Measurements from ENCODE around the gene CD3G. TPM values are rescaled to one million over a fixed set of nuclear protein-coding genes. Genes with fewer than 3 reads are reported as not detected.
"Not testable (repeated sequence)": the region's sequence is repeated elsewhere in the genome, so short reads cannot be mapped to it uniquely, and the experiment has no call there.

CD3G gene
- not detected in 2 replicates for total RNA-seq (2014; rRNA removed; shearing (Covaris generic))

- no peaks in the 10 kb centered on the region for H3K4me1 ChIP-seq (replicated peaks)
- no peaks in the 10 kb centered on the region for H3K36me3 ChIP-seq
- no peak within 1 kb of the TSS for H3K4me3 ChIP-seq
- H3K9me3 ChIP-seq (replicated peaks), result no peaks in the 10 kb centered on the region
- no peak for DNase-seq (ENCODE audit: low read depth in 1 of 2, low spot score in 2 of 2)
- no peak within 1 kb of the TSS for H3K27ac ChIP-seq
- H3K27me3 ChIP-seq (replicated peaks), result no peaks in the 10 kb centered on the region
Measured at GRCh38 chr11:118343981-118344515, at the start of gene CD3G. TSS of gene CD3G (plus strand) at chr11:118344344. CDS start at chr11:118344424, 80 bp downstream.

- no peaks in the 10 kb centered on the region for H3K36me3 ChIP-seq
- no peak for DNase-seq (ENCODE audit: low read depth in 1 of 2, low spot score in 2 of 2)
- H3K4me1 ChIP-seq (replicated peaks), result no peaks in the 10 kb centered on the region
- no peak overlapping the region for H3K4me3 ChIP-seq
- no peaks in the 10 kb centered on the region for H3K9me3 ChIP-seq (replicated peaks)
- no peaks in the 10 kb centered on the region for H3K27me3 ChIP-seq (replicated peaks)
- H3K27ac ChIP-seq, result no peak overlapping the region
Measured at GRCh38 chr11:118295199-118295598, 48.9 kb upstream of the CD3G start.

GRCh38 chr11:118295815-118296454 lies 48.2 kb upstream of the CD3G start:
- Histone ChIP-seq H3K9me3 (replicated peaks) (no peaks in the 10 kb centered on the region), H3K4me1 (replicated peaks) (no peaks in the 10 kb centered on the region), H3K4me3 (no peak overlapping the region), H3K36me3 (no peaks in the 10 kb centered on the region), H3K27ac (no peak overlapping the region), H3K27me3 (replicated peaks) (no peaks in the 10 kb centered on the region)
- no peak for DNase-seq (ENCODE audit: low read depth in 1 of 2, low spot score in 2 of 2)

- Histone ChIP-seq H3K27ac (no peak overlapping the region), H3K4me1 (replicated peaks) (no peaks in the 10 kb centered on the region), H3K9me3 (replicated peaks) (no peaks in the 10 kb centered on the region), H3K36me3 (no peaks in the 10 kb centered on the region), H3K27me3 (replicated peaks) (no peaks in the 10 kb centered on the region), H3K4me3 (no peak overlapping the region)
- no peak for DNase-seq (ENCODE audit: low read depth in 1 of 2, low spot score in 2 of 2)
Measured at GRCh38 chr11:118301600-118302195, 42.4 kb upstream of the CD3G start.

- no peak overlapping the region for H3K27ac ChIP-seq
- DNase-seq (ENCODE audit: low read depth in 1 of 2, low spot score in 2 of 2), result no peak
- no peaks in the 10 kb centered on the region for H3K36me3 ChIP-seq
- no peaks in the 10 kb centered on the region for H3K9me3 ChIP-seq (replicated peaks)
- H3K4me3 ChIP-seq, result no peak overlapping the region
- no peaks in the 10 kb centered on the region for H3K4me1 ChIP-seq (replicated peaks)
- no peaks in the 10 kb centered on the region for H3K27me3 ChIP-seq (replicated peaks)
Measured at GRCh38 chr11:118304227-118304567, 39.9 kb upstream of the CD3G start.

GRCh38 chr11:118304568-118305248 lies 39.4 kb upstream of the CD3G start, which contains the start of gene CD3E:
TSS of gene CD3E (plus strand) at chr11:118304730. CDS start at chr11:118304953, 223 bp downstream.
- Histone ChIP-seq H3K27ac (no peak within 1 kb of the TSS), H3K4me1 (replicated peaks) (no peaks in the 10 kb centered on the region), H3K9me3 (replicated peaks) (no peaks in the 10 kb centered on the region), H3K36me3 (no peaks in the 10 kb centered on the region), H3K4me3 (no peak within 1 kb of the TSS), H3K27me3 (replicated peaks) (no peaks in the 10 kb centered on the region)
- DNase-seq (ENCODE audit: low read depth in 1 of 2, low spot score in 2 of 2), result no peak

- no peaks in the 10 kb centered on the region for H3K4me1 ChIP-seq (replicated peaks)
- no peaks in the 10 kb centered on the region for H3K36me3 ChIP-seq
- no peak for DNase-seq (ENCODE audit: low read depth in 1 of 2, low spot score in 2 of 2)
- no peak overlapping the region for H3K4me3 ChIP-seq
- no peaks in the 10 kb centered on the region for H3K27me3 ChIP-seq (replicated peaks)
- H3K9me3 ChIP-seq (replicated peaks), result no peaks in the 10 kb centered on the region
- no peak overlapping the region for H3K27ac ChIP-seq
Measured at GRCh38 chr11:118305726-118306125, 38.4 kb upstream of the CD3G start.

GRCh38 chr11:118306556-118306955 lies 37.6 kb upstream of the CD3G start:
- DNase-seq (ENCODE audit: low read depth in 1 of 2, low spot score in 2 of 2), result no peak
- H3K36me3 ChIP-seq, result no peaks in the 10 kb centered on the region

GRCh38 chr11:118308995-118309528 lies 35.1 kb upstream of the CD3G start:
- not testable (repeated sequence) for H3K27ac ChIP-seq; DNase-seq (ENCODE audit: low read depth in 1 of 2, low spot score in 2 of 2); H3K9me3 ChIP-seq (replicated peaks); H3K4me3 ChIP-seq; H3K4me1 ChIP-seq (replicated peaks); H3K27me3 ChIP-seq (replicated peaks); H3K36me3 ChIP-seq

More at GRCh38 chr11:118306556-118306955, 37.6 kb upstream of the CD3G start:
- no peaks in the 10 kb centered on the region for H3K27me3 ChIP-seq (replicated peaks)
- H3K9me3 ChIP-seq (replicated peaks), result no peaks in the 10 kb centered on the region
- H3K4me1 ChIP-seq (replicated peaks), result no peaks in the 10 kb centered on the region
- H3K27ac ChIP-seq, result no peak overlapping the region
- H3K4me3 ChIP-seq, result no peak overlapping the region

- Histone ChIP-seq H3K9me3 (replicated peaks) (no peaks in the 10 kb centered on the region), H3K27me3 (replicated peaks) (no peaks in the 10 kb centered on the region), H3K4me3 (no peak overlapping the region), H3K36me3 (no peaks in the 10 kb centered on the region), H3K27ac (no peak overlapping the region), H3K4me1 (replicated peaks) (no peaks in the 10 kb centered on the region)
- no peak for DNase-seq (ENCODE audit: low read depth in 1 of 2, low spot score in 2 of 2)
Measured at GRCh38 chr11:118310271-118310670, 33.9 kb upstream of the CD3G start.

- Histone ChIP-seq H3K27ac (no peak overlapping the region), H3K36me3 (no peaks in the 10 kb centered on the region), H3K27me3 (replicated peaks) (no peaks in the 10 kb centered on the region), H3K9me3 (replicated peaks) (no peaks in the 10 kb centered on the region), H3K4me3 (no peak overlapping the region), H3K4me1 (replicated peaks) (no peaks in the 10 kb centered on the region)
- no peak for DNase-seq (ENCODE audit: low read depth in 1 of 2, low spot score in 2 of 2)
Measured at GRCh38 chr11:118310781-118311485, 33.2 kb upstream of the CD3G start.

- Histone ChIP-seq H3K4me3 (no peak overlapping the region), H3K4me1 (replicated peaks) (no peaks in the 10 kb centered on the region), H3K9me3 (replicated peaks) (no peaks in the 10 kb centered on the region), H3K36me3 (no peaks in the 10 kb centered on the region), H3K27me3 (replicated peaks) (no peaks in the 10 kb centered on the region), H3K27ac (no peak overlapping the region)
- no peak for DNase-seq (ENCODE audit: low read depth in 1 of 2, low spot score in 2 of 2)
Measured at GRCh38 chr11:118311518-118311917, 32.6 kb upstream of the CD3G start.

GRCh38 chr11:118312328-118312727 lies 31.8 kb upstream of the CD3G start:
- Histone ChIP-seq H3K4me1 (replicated peaks) (no peaks in the 10 kb centered on the region), H3K27ac (no peak overlapping the region), H3K4me3 (no peak overlapping the region), H3K9me3 (replicated peaks) (no peaks in the 10 kb centered on the region), H3K27me3 (replicated peaks) (no peaks in the 10 kb centered on the region), H3K36me3 (no peaks in the 10 kb centered on the region)
- DNase-seq (ENCODE audit: low read depth in 1 of 2, low spot score in 2 of 2), result no peak

Measured in SJSA1 (cell line).